A549 (cell line): ENCODE measurements around the gene RSPH6A.

Experiments used
- CHD2 ChIP-seq: fragments of 150-350 bp; IDR thresholded peaks from 2 replicates; pipeline ENCODE4 v1.6.1; 2014; ENCODE audit warnings: low read length; ENCODE audit not compliant: partially characterized antibody
- EP300 ChIP-seq, 2 experiments: fragments of >200 bp; sonication (Bioruptor Twin); formaldehyde crosslinking; IDR thresholded peaks; 2 replicates in 1 of 2; 3 replicates in 1 of 2; pipeline ENCODE4 v1.6.1; 2016 to 2017
- JUNB ChIP-seq: fragments of >200 bp; sonication (Bioruptor Twin); formaldehyde crosslinking; IDR thresholded peaks from 2 replicates; pipeline ENCODE4 v1.6.1; 2016
- PHF8 ChIP-seq: fragments of 200-600 bp; sonication (generic); IDR thresholded peaks from 2 replicates; pipeline ENCODE4 v1.6.1; 2016; ENCODE audit warnings: low read depth, mild to moderate bottlenecking, antibody characterized with exemption, moderate library complexity, borderline replicate concordance
- POLR2A ChIP-seq: IDR thresholded peaks from 2 replicates; pipeline ENCODE4 v1.6.1; 2012; ENCODE audit warnings: mild to moderate bottlenecking, low read length
- RAD21 ChIP-seq, 2 experiments: fragments of >200 bp in 1 of 2; sonication (Bioruptor Twin) in 1 of 2; formaldehyde crosslinking in 1 of 2; IDR thresholded peaks in 1 of 2; conservative IDR thresholded peaks in 1 of 2; 2 replicates in 1 of 2; 3 replicates in 1 of 2; pipeline ENCODE4 v1.6.1; 2012 to 2018; ENCODE audit warnings: inconsistent platforms in 1 of 2
- RCOR1 ChIP-seq: fragments of 150-350 bp; IDR thresholded peaks from 2 replicates; pipeline ENCODE4 v1.6.1; 2014; ENCODE audit warnings: antibody characterized with exemption, low read length, low read depth
- RNF2 ChIP-seq: fragments of 200-600 bp; sonication (generic); IDR thresholded peaks from 2 replicates; pipeline ENCODE4 v1.6.1; 2016; ENCODE audit warnings: low read depth, mild to moderate bottlenecking, antibody characterized with exemption, moderate library complexity, borderline replicate concordance
- TF ChIP-seq, protein P1 (sequence below): fragments of >200 bp; sonication (Bioruptor Twin); formaldehyde crosslinking; IDR thresholded peaks from 3 replicates; pipeline ENCODE4 v1.5.1; 2016
- TF ChIP-seq, protein P2 (sequence below): fragments of 250-450 bp; sonication (Bioruptor Pico); IDR thresholded peaks from 2 replicates; pipeline ENCODE4 v1.5.0; 2021; ENCODE audit warnings: mild to moderate bottlenecking, moderate library complexity, borderline replicate concordance
- TF ChIP-seq, protein P3 (sequence below): IDR thresholded peaks from 2 replicates; pipeline ENCODE4 v1.6.1; 2012
- TF ChIP-seq, protein P4 (sequence below): IDR thresholded peaks from 2 replicates; pipeline ENCODE4 v1.6.1; 2012

DNA sequence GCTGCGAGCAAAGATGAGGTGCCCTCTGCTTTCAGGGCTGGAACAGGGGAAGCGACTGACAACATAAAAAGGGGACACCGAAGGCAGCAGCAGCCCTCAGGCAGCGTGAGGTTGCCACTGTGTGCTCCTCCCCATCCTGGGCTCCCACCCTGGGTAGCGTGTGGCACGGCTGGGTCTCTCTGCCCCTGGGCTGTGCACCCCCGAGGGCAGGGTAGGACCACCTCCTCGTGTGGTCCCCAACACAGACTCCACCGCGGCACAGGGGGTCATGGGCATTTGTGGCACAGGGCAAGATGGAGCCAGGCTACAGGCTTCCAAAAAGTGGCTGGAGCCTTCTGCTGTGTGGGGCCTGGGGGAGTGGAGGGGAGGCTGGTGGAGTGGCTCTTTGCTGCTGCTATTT, 6.5 kb upstream of the RSPH6A start:
- TF ChIP-seq, protein P1, sequence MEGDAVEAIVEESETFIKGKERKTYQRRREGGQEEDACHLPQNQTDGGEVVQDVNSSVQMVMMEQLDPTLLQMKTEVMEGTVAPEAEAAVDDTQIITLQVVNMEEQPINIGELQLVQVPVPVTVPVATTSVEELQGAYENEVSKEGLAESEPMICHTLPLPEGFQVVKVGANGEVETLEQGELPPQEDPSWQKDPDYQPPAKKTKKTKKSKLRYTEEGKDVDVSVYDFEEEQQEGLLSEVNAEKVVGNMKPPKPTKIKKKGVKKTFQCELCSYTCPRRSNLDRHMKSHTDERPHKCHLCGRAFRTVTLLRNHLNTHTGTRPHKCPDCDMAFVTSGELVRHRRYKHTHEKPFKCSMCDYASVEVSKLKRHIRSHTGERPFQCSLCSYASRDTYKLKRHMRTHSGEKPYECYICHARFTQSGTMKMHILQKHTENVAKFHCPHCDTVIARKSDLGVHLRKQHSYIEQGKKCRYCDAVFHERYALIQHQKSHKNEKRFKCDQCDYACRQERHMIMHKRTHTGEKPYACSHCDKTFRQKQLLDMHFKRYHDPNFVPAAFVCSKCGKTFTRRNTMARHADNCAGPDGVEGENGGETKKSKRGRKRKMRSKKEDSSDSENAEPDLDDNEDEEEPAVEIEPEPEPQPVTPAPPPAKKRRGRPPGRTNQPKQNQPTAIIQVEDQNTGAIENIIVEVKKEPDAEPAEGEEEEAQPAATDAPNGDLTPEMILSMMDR, result no peak
- TF ChIP-seq RNF2, result no peak
- TF ChIP-seq POLR2A, result no peak
- TF ChIP-seq PHF8, result no peak
- TF ChIP-seq, protein P2, sequence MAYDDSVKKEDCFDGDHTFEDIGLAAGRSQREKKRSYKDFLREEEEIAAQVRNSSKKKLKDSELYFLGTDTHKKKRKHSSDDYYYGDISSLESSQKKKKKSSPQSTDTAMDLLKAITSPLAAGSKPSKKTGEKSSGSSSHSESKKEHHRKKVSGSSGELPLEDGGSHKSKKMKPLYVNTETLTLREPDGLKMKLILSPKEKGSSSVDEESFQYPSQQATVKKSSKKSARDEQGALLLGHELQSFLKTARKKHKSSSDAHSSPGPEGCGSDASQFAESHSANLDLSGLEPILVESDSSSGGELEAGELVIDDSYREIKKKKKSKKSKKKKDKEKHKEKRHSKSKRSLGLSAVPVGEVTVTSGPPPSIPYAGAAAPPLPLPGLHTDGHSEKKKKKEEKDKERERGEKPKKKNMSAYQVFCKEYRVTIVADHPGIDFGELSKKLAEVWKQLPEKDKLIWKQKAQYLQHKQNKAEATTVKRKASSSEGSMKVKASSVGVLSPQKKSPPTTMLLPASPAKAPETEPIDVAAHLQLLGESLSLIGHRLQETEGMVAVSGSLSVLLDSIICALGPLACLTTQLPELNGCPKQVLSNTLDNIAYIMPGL (CRISPR knock-in tag), result no peak
- TF ChIP-seq RAD21 (conservative IDR thresholded peaks at IDR 0.05 in 1 of 2, IDR thresholded peaks at IDR 0.05 in 1 of 2), result no peak
- no peak for TF ChIP-seq RCOR1
- no peak for TF ChIP-seq EP300 (IDR thresholded peaks at IDR 0.05)
- TF ChIP-seq, protein P3, sequence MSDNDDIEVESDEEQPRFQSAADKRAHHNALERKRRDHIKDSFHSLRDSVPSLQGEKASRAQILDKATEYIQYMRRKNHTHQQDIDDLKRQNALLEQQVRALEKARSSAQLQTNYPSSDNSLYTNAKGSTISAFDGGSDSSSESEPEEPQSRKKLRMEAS, result no peak
- TF ChIP-seq JUNB, result no peak
- TF ChIP-seq, protein P4, sequence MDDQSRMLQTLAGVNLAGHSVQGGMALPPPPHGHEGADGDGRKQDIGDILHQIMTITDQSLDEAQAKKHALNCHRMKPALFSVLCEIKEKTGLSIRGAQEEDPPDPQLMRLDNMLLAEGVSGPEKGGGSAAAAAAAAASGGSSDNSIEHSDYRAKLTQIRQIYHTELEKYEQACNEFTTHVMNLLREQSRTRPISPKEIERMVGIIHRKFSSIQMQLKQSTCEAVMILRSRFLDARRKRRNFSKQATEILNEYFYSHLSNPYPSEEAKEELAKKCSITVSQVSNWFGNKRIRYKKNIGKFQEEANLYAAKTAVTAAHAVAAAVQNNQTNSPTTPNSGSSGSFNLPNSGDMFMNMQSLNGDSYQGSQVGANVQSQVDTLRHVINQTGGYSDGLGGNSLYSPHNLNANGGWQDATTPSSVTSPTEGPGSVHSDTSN, result no peak
- TF ChIP-seq CHD2, result no peak
